ENCODE measurements around the gene MB.

MB gene

GRCh38 chr22:35568751-35569739 is 48.1 kb downstream of the MB start:
- no peak for DNase-seq

GRCh38 chr22:35567351-35568141 is 49.6 kb downstream of the MB start:
- no peak for DNase-seq

GRCh38 chr22:35564975-35565867 is 51.9 kb downstream of the MB start:
- no peak for DNase-seq

- no peak for DNase-seq
These were observed 53.9 kb downstream of the MB start for GRCh38 chr22:35563211-35563610.

- DNase-seq, result no peak
These were observed 55.2 kb downstream of the MB start for GRCh38 chr22:35561796-35562526.

- no peak for DNase-seq
These were observed 56.3 kb downstream of the MB start for GRCh38 chr22:35560824-35561223.

- no peak for DNase-seq
These were observed 56.8 kb downstream of the MB start for GRCh38 chr22:35560366-35560765.

- no peak for DNase-seq
These were observed 57.6 kb downstream of the MB start for GRCh38 chr22:35559354-35560005.

- DNase-seq, result no peak
These were observed 58.4 kb downstream of the MB start for GRCh38 chr22:35558719-35559118.

- no peak for DNase-seq
These were observed 59.1 kb downstream of the MB start for GRCh38 chr22:35558031-35558430.
